ENCODE measurements around the gene RAB6C. TPM values are rescaled to one million over a fixed set of nuclear protein-coding genes. Genes with fewer than 3 reads are reported as not detected.
"Not testable (repeated sequence)": the region's sequence is repeated elsewhere in the genome, so short reads cannot be mapped to it uniquely, and the experiment has no call there.

The RAB6C gene
- total and polyA plus RNA-seq, 10 of the 15 experiments (the other 5 are each of a cell fraction or from before 2014, with no cell fraction given): not detected

DNA sequence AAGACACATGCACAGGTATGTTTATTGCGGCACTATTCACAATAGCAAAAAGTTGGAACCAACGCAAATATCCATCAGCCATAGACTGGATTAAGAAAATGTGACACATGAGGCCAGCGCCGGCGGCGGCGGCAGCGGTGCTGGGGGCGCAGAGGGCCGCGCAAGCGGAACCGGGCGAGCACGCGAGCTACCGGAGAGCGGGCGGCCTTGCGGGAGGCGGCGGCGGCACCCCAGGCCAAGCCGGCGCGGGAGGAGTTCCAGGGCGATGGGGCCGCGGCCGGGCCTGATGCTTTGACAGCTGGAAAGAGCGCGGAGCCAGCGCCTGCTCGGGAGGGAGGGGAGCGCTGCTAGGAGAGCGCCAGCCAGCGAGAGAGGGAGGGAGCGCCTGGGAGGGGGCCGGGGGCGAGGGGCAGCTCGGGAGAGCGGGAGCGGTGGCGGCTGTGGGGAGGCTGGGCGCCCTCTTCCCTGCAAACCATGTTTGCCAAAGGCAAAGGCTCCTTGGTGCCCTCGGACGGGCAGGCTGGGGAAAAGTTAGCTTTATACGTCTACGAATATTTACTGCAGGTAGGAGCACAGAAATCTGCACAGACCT, 13.0 kb downstream of the RAB6C start:
- FAIRE-seq; ATAC-seq; H3K79me2 ChIP-seq (ENCODE audit: control insufficient read depth, insufficient read depth, low read length); H3K9me3 ChIP-seq (replicated peaks; ENCODE audit: control insufficient read depth, insufficient read depth, low read length); H2AFZ ChIP-seq (ENCODE audit: control insufficient read depth, low read depth, low read length); SMC1A ChIA-PET (ENCODE audit: uncharacterized antibody, unreplicated experiment); RAD21 ChIA-PET (ENCODE audit: unreplicated experiment); H3K4me3 ChIP-seq; H3K36me3 ChIP-seq (ENCODE audit: control insufficient read depth in 2 of 2, insufficient read depth in 2 of 2, low read length in 1 of 2); intact Hi-C loops (cut with micrococcal nuclease; ENCODE audit: unreplicated experiment); H3K4me2 ChIP-seq (ENCODE audit: control insufficient read depth, insufficient read depth); BruUV-seq (replicated peaks); H3K9ac ChIP-seq (ENCODE audit: control insufficient read depth, insufficient read depth, low read length); in situ Hi-C loops (cut with MboI); H3K27me3 ChIP-seq (replicated peaks in 1 of 2; ENCODE audit: control insufficient read depth in 2 of 2, insufficient read depth in 2 of 2, low read length in 1 of 2); H4K20me1 ChIP-seq (ENCODE audit: control insufficient read depth, insufficient read depth); CTCF ChIA-PET; H3K4me1 ChIP-seq (ENCODE audit: control insufficient read depth, insufficient read depth, low read length); H3K27ac ChIP-seq (ENCODE audit: control insufficient read depth, insufficient read depth); DNase-seq (ENCODE audit: low read depth, low spot score); POLR2A ChIA-PET: not testable (repeated sequence)
- WGBS (ENCODE audit: insufficient coverage, insufficient replicate concordance, low lambda C conversion rate, missing lambda C conversion rate): 78% methylated on average over 18 of the region's 49 CpGs

DNA sequence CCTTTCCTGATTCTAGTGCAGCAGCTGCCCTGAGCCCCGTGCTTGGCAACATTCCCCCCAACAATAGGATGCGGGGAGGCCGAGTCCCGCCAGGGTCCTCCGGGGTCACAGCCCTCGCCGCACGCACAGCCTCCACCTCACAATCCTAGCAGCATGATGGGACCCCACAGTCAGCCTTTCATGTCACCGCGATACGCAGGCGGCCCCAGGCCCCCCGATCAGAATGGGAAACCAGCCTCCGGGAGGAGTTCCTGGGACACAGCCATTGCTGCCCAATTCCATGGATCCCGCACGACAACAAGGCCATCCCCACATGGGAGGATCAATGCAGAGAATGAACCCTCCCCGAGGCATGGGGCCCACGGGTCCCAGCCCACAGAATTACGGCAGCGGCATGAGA, 13.7 kb downstream of the RAB6C start:
- H3K27ac ChIP-seq (ENCODE audit: control insufficient read depth, insufficient read depth); H3K36me3 ChIP-seq (ENCODE audit: control insufficient read depth in 2 of 2, insufficient read depth in 2 of 2, low read length in 1 of 2); CTCF ChIA-PET; RAD21 ChIA-PET (ENCODE audit: unreplicated experiment); H4K20me1 ChIP-seq (ENCODE audit: control insufficient read depth, insufficient read depth); H2AFZ ChIP-seq (ENCODE audit: control insufficient read depth, low read depth, low read length); intact Hi-C loops (cut with micrococcal nuclease; ENCODE audit: unreplicated experiment); DNase-seq (ENCODE audit: low read depth, low spot score); H3K79me2 ChIP-seq (ENCODE audit: control insufficient read depth, insufficient read depth, low read length); ATAC-seq; H3K4me1 ChIP-seq (ENCODE audit: control insufficient read depth, insufficient read depth, low read length); BruUV-seq (replicated peaks); SMC1A ChIA-PET (ENCODE audit: uncharacterized antibody, unreplicated experiment); H3K9ac ChIP-seq (ENCODE audit: control insufficient read depth, insufficient read depth, low read length); H3K9me3 ChIP-seq (replicated peaks; ENCODE audit: control insufficient read depth, insufficient read depth, low read length); H3K4me2 ChIP-seq (ENCODE audit: control insufficient read depth, insufficient read depth); in situ Hi-C loops (cut with MboI); H3K4me3 ChIP-seq; POLR2A ChIA-PET; FAIRE-seq; H3K27me3 ChIP-seq (replicated peaks in 1 of 2; ENCODE audit: control insufficient read depth in 2 of 2, insufficient read depth in 2 of 2, low read length in 1 of 2): not testable (repeated sequence)
- 69% methylated on average over 20 of the region's 20 CpGs for WGBS (ENCODE audit: insufficient coverage, insufficient replicate concordance, low lambda C conversion rate, missing lambda C conversion rate)

DNA sequence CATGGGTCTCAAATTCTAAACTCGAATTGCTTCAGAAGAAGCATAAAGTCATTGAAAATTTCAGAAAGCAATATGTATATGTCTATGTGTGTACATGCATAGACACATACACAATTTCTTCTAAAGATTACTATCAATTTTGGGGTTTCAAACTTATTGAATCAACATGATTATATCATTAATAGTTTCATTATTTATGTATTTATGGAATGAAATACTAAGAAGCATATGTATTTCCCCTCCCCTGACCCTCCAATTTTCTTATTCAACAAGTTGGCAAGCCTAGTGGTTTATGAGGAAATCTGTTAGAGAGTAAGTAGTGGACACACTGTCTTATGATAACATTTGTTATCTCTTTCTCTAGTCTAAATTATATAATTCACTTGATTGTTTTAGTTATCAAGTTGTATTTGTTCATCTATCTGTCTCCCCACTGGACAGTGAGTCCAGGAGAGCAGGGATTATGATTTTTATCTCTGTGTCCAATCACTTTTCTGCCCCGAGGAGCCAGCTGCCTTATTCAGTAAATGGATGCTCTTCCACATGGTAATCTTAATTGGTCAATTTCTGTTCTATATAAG, 17.3 kb downstream of the RAB6C start:
- SMC1A ChIA-PET (ENCODE audit: uncharacterized antibody, unreplicated experiment); H3K27ac ChIP-seq (ENCODE audit: control insufficient read depth, insufficient read depth); ATAC-seq; BruUV-seq (replicated peaks); H3K79me2 ChIP-seq (ENCODE audit: control insufficient read depth, insufficient read depth, low read length); DNase-seq (ENCODE audit: low read depth, low spot score); RAD21 ChIA-PET (ENCODE audit: unreplicated experiment); intact Hi-C loops (cut with micrococcal nuclease; ENCODE audit: unreplicated experiment); H3K36me3 ChIP-seq (ENCODE audit: control insufficient read depth in 2 of 2, insufficient read depth in 2 of 2, low read length in 1 of 2); H3K27me3 ChIP-seq (replicated peaks in 1 of 2; ENCODE audit: control insufficient read depth in 2 of 2, insufficient read depth in 2 of 2, low read length in 1 of 2); H3K4me2 ChIP-seq (ENCODE audit: control insufficient read depth, insufficient read depth); FAIRE-seq; POLR2A ChIA-PET; H4K20me1 ChIP-seq (ENCODE audit: control insufficient read depth, insufficient read depth); in situ Hi-C loops (cut with MboI); H3K9ac ChIP-seq (ENCODE audit: control insufficient read depth, insufficient read depth, low read length); H3K4me1 ChIP-seq (ENCODE audit: control insufficient read depth, insufficient read depth, low read length); CTCF ChIA-PET; H2AFZ ChIP-seq (ENCODE audit: control insufficient read depth, low read depth, low read length); H3K4me3 ChIP-seq; H3K9me3 ChIP-seq (replicated peaks; ENCODE audit: control insufficient read depth, insufficient read depth, low read length): not testable (repeated sequence)
- 0% methylated on average over 2 of the region's 2 CpGs for WGBS (ENCODE audit: insufficient coverage, insufficient replicate concordance, low lambda C conversion rate, missing lambda C conversion rate)

DNA sequence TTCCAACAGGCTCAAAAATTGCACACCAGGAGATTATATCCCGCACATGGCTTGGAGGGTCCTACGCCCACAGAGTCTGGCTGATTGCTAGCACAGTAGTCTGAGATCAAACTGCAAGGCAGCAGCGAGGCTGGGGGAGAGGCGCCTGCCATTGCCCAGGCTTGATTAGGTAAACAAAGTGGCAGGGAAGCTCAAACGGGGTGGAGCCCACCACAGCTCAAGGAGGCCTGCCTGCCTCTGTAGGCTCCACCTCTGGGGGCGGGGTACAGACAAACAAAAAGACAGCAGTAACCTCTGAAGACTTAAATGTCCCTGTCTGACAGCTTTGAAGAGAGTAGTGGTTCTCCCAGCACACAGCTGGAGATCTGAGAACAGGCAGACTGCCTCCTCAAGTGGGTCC, 19.3 kb downstream of the RAB6C start:
- H3K9me3 ChIP-seq (replicated peaks; ENCODE audit: control insufficient read depth, insufficient read depth, low read length); FAIRE-seq; H3K79me2 ChIP-seq (ENCODE audit: control insufficient read depth, insufficient read depth, low read length); H3K4me3 ChIP-seq; H3K4me1 ChIP-seq (ENCODE audit: control insufficient read depth, insufficient read depth, low read length); H3K27me3 ChIP-seq (replicated peaks in 1 of 2; ENCODE audit: control insufficient read depth in 2 of 2, insufficient read depth in 2 of 2, low read length in 1 of 2); DNase-seq (ENCODE audit: low read depth, low spot score); H3K27ac ChIP-seq (ENCODE audit: control insufficient read depth, insufficient read depth); intact Hi-C loops (cut with micrococcal nuclease; ENCODE audit: unreplicated experiment); BruUV-seq (replicated peaks); H4K20me1 ChIP-seq (ENCODE audit: control insufficient read depth, insufficient read depth); H3K9ac ChIP-seq (ENCODE audit: control insufficient read depth, insufficient read depth, low read length); H2AFZ ChIP-seq (ENCODE audit: control insufficient read depth, low read depth, low read length); SMC1A ChIA-PET (ENCODE audit: uncharacterized antibody, unreplicated experiment); H3K4me2 ChIP-seq (ENCODE audit: control insufficient read depth, insufficient read depth); ATAC-seq; RAD21 ChIA-PET (ENCODE audit: unreplicated experiment); POLR2A ChIA-PET; H3K36me3 ChIP-seq (ENCODE audit: control insufficient read depth in 2 of 2, insufficient read depth in 2 of 2, low read length in 1 of 2); CTCF ChIA-PET; in situ Hi-C loops (cut with MboI): not testable (repeated sequence)
- 14% methylated on average over 6 of the region's 6 CpGs for WGBS (ENCODE audit: insufficient coverage, insufficient replicate concordance, low lambda C conversion rate, missing lambda C conversion rate)

Measured in GM12878 (cell line).